ENCODE data around the gene ZNF777. TPM values are rescaled to one million over a fixed set of nuclear protein-coding genes. Genes with fewer than 3 reads are reported as not detected.

The ZNF777 gene
- total and polyA plus RNA-seq, 9 of the 15 experiments (the other 6 are each of a cell fraction or from before 2014, with no cell fraction given): 0.11 to 32.6 (median 9.0) TPM

GRCh38 chr7:149459540-149460452 is 1.1 kb downstream of the ZNF777 start (continued):
- TF ChIP-seq PCBP1 (IDR thresholded peaks at IDR 0.05; ENCODE audit: low read depth, low read length, poor library complexity, severe bottlenecking) (peak; percentile 70), RBBP5 (IDR thresholded peaks at IDR 0.05; ENCODE audit: borderline replicate concordance, insufficient read depth, low read length, poor library complexity, severe bottlenecking) (peak; percentile 70), CBX1 (IDR thresholded peaks at IDR 0.05; ENCODE audit: low read depth) (peak; percentile 90; the same call in 1 of the 2 replicates), EWSR1 (IDR thresholded peaks at IDR 0.05; ENCODE audit: borderline replicate concordance, low read depth, partially characterized antibody) (no peak), NCOA6 (IDR thresholded peaks at IDR 0.05) (peak; percentile 69; the same call in 1 of the 2 replicates), TEAD1 (CRISPR knock-in tag; IDR thresholded peaks at IDR 0.05) (peak in 1 of 2 experiments; percentile 23; a peak in 1 of 4 replicates), CHD7 (IDR thresholded peaks at IDR 0.05; ENCODE audit: low read depth, low read length) (no peak), RBM25 (IDR thresholded peaks at IDR 0.05; ENCODE audit: low read depth, low read length, severe bottlenecking) (peak; percentile 95), RBFOX2 (IDR thresholded peaks at IDR 0.05; ENCODE audit: low read depth, low read length) (peak; percentile 75), ZNF124 (CRISPR knock-in tag; IDR thresholded peaks at IDR 0.05) (0 out of 2 replicates have a peak, but pooled peaks have one; percentile 34), SAP30 (IDR thresholded peaks at IDR 0.05; ENCODE audit: borderline replicate concordance, insufficient read depth, low read depth, low read length, poor library complexity, severe bottlenecking) (peak; percentile 12)
- TF ChIP-seq, protein P1, sequence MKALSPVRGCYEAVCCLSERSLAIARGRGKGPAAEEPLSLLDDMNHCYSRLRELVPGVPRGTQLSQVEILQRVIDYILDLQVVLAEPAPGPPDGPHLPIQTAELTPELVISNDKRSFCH (CRISPR knock-in tag; IDR thresholded peaks at IDR 0.05): no peak
- TF ChIP-seq, protein P1 (tag; IDR thresholded peaks at IDR 0.05): 0 out of 2 replicates have a peak, but pooled peaks have one; percentile 61

All from K562 (cell line).